Heart right ventricle (tissue), 16 donors: Measurements from ENCODE around the gene ZNF780A. TPM values are rescaled to one million over a fixed set of nuclear protein-coding genes. Genes with fewer than 3 reads are reported as not detected.
"Not testable (repeated sequence)": the region's sequence is repeated elsewhere in the genome, so short reads cannot be mapped to it uniquely, and the experiment has no call there.

Source experiments
- ATAC-seq, 8 donors: fragments of 200-7000 bp; cut with Tn5 transposase; one replicate each; pipeline ENCODE4 v1.9.1; 2020; ENCODE audit warnings: mild to moderate bottlenecking in 8 of 8, moderate library complexity in 8 of 8, moderate number of reproducible peaks in 1 of 8
- DNase-seq, 2 donors: peaks; one replicate each; pipeline ENCODE4 v3.0.0-alpha.2; 2020
- H3K27ac ChIP-seq, 10 donors: fragments of 200-600 bp; sonication (generic) in 2 of 10; one replicate each; pipeline versions ENCODE4 v1.5.0 to v1.8.0; 2020 to 2022; ENCODE audit warnings: mild to moderate bottlenecking in 3 of 10
- H3K27me3 ChIP-seq, 7 donors: fragments of 200-600 bp; one replicate each; pipeline ENCODE4 v1.8.0; 2021 to 2022; ENCODE audit warnings: mild to moderate bottlenecking in 2 of 7
- H3K36me3 ChIP-seq, 9 donors: fragments of 200-600 bp; sonication (generic) in 1 of 9; one replicate each; pipeline versions ENCODE4 v1.5.0 to v1.8.0; 2020 to 2022; ENCODE audit warnings: mild to moderate bottlenecking in 2 of 9
- H3K4me1 ChIP-seq, 9 donors: fragments of 200-600 bp; sonication (generic) in 1 of 9; one replicate each; pipeline versions ENCODE4 v1.5.0 to v1.8.0; 2020 to 2022; ENCODE audit warnings: mild to moderate bottlenecking in 4 of 9
- H3K4me3 ChIP-seq, 10 donors: fragments of 200-600 bp; sonication (generic) in 2 of 10; one replicate each; pipeline versions ENCODE4 v1.5.0 to v1.8.0; 2020 to 2022; ENCODE audit warnings: mild to moderate bottlenecking in 7 of 10, moderate library complexity in 2 of 10
- H3K9me3 ChIP-seq, 11 donors: fragments of 200-600 bp in 10 of 11; sonication (generic) in 2 of 11; one replicate each; pipeline versions ENCODE4 v1.5.0 to v1.8.0; 2013 to 2022; ENCODE audit warnings: mild to moderate bottlenecking in 2 of 11, control low read depth in 1 of 11, moderate library complexity in 1 of 11
- WGBS, 2 donors: extraction: QIAGEN DNeasy Blood & Tissue Kit; methylation state at CpG; one replicate each; pipeline ENCODE4 v1.1.7; 2013; ENCODE audit warnings: inconsistent platforms in 1 of 2; 5-methylcytosine and 5-hydroxymethylcytosine counted together
- intact Hi-C, 10 donors: fragments of 100-400 bp; cut with DNase I; formaldehyde crosslinking; loops; one replicate each; pipeline versions ENCODE4 v1.11.1 to v1.14.2; 2022
- polyA plus RNA-seq, 2 donors: library from polyadenylated mRNA; stranded (reverse); fragments of 200-250 nt; gene quantifications; one replicate each; pipeline ENCODE4 v1.2.3, GENCODE V29; 2013
- total RNA-seq, 10 donors: library from RNA; stranded (reverse); fragmentation: NEBNext Ultra II Directional in 3 of 10; extraction: Animal tissue kit (Norgen Biotek cat#: 25700) in 3 of 10; gene quantifications; one replicate each; pipeline versions ENCODE4 v1.2.1 to v1.2.4, GENCODE V29; 2021 to 2023
- TF ChIP-seq, protein P1 (sequence below), 9 donors: fragments of 200-600 bp; sonication (generic) in 2 of 9; IDR thresholded peaks; one replicate each; pipeline versions ENCODE4 v1.5.0 to v1.8.0; 2021 to 2022; ENCODE audit warnings: antibody characterized with exemption in 9 of 9, mild to moderate bottlenecking in 5 of 9, moderate library complexity in 1 of 9
- donor health status: Arrhythmogenic right ventricular cardiomyopathy.
- donor health status: ischemic (EF 13 %, LVEDD 7.1; RV severe dilation, severe dysfunction).
- donor health status: healthy with polysubstance abuse.
- donor health status: DM: no; HTN: yes; CAD: no.
- donor health status: DM: no; HTN: no; CAD: no.
- donor health status: ischemic (EF 25% LVEDD 6.9; RV normal size, moderate dysfunction).
- donor health status: ischemic (EF 25% LVEDD 5.7; RV mildly dilated, moderate dysfunction).
- donor health status: healthy.
- donor health status: DM: yes; HTN: yes; CAD: no.
- donor health status: Ischemic cardiomyopathy.
- donor health status: ischemic (EF 35%, LVEDD 5.7; RV mildly dilated, moderate dysfunction).
- donor health status: nonischemic (EF 11% LVEDD 7.7; RV severe dilation, severe dysfunction).
- donor health status: DM: yes; HTN: yes; CAD: no.
- donor health status: PGD.
- donor health status: ischemic (EF 29% LVEDD 5.4; RV normal size, mild dysfunction).
- donor health status: nonischemic (EF 23%, LVEDD 6.1; RV moderate dilation, normal function).

Gene ZNF780A
- total and polyA plus RNA-seq, 12 donors: 5.5 to 19.4 (median 11.8) TPM

GRCh38 chr19:40055832-40056504 is 34.8 kb downstream of the ZNF780A start, which contains the start of gene ZNF780B:
Gene ZNF780B, minus strand, starts transcription at chr19:40056231. Its CDS starts 5,899 bp downstream, at chr19:40050332.
- 0 to 1% methylated on average over 41 of the region's 41 CpGs for WGBS, 2 donors
- ATAC-seq (peak; percentile 89 to 99 (median 96)), DNase-seq (peak; percentile 45 to 54)
- peak within 1 kb of the TSS; percentile 59 to 84 (median 81) for H3K27ac ChIP-seq
- intact Hi-C loops: loop anchor here in 3 of 10 donors (10.0 kb wide), 1 partner anchor 51 kb away; no protein-coding TSS in a partner anchor
- peaks cover 0 to 31% (median 16%) of the 10 kb centered on the region in 9 donors for H3K4me1 ChIP-seq
- TF ChIP-seq, protein P1, sequence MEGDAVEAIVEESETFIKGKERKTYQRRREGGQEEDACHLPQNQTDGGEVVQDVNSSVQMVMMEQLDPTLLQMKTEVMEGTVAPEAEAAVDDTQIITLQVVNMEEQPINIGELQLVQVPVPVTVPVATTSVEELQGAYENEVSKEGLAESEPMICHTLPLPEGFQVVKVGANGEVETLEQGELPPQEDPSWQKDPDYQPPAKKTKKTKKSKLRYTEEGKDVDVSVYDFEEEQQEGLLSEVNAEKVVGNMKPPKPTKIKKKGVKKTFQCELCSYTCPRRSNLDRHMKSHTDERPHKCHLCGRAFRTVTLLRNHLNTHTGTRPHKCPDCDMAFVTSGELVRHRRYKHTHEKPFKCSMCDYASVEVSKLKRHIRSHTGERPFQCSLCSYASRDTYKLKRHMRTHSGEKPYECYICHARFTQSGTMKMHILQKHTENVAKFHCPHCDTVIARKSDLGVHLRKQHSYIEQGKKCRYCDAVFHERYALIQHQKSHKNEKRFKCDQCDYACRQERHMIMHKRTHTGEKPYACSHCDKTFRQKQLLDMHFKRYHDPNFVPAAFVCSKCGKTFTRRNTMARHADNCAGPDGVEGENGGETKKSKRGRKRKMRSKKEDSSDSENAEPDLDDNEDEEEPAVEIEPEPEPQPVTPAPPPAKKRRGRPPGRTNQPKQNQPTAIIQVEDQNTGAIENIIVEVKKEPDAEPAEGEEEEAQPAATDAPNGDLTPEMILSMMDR (IDR thresholded peaks at IDR 0.05): no peak
- H3K27me3 ChIP-seq: no peaks in the 10 kb centered on the region
- H3K36me3 ChIP-seq: no peaks in the 10 kb centered on the region
- peaks cover 0 to 50% (median 20%) of the 10 kb centered on the region in 11 donors for H3K9me3 ChIP-seq
- H3K4me3 ChIP-seq: peak within 1 kb of the TSS; percentile 68 to 89 (median 78)

GRCh38 chr19:40055049-40055448 is 35.7 kb downstream of the ZNF780A start:
- no peaks in the 10 kb centered on the region for H3K27me3 ChIP-seq
- peaks cover 0 to 31% (median 16%) of the 10 kb centered on the region in 9 donors for H3K4me1 ChIP-seq
- H3K36me3 ChIP-seq: peaks cover 0 to 8% (median 0%) of the 10 kb centered on the region in 9 donors
- WGBS, 2 donors: 31 to 47% methylated on average over 10 of the region's 10 CpGs
- ATAC-seq (peak in 4 of 8 donors; percentile 43 to 60 (median 56)), DNase-seq (no peak)
- H3K4me3 ChIP-seq: peak overlapping the region; percentile 68 to 89 (median 78)
- H3K27ac ChIP-seq: peak overlapping the region in 8 of 10 donors; percentile 76 to 84 (median 81)
- H3K9me3 ChIP-seq: peaks cover 0 to 50% (median 13%) of the 10 kb centered on the region in 11 donors
- TF ChIP-seq, protein P1 (IDR thresholded peaks at IDR 0.05): no peak
- intact Hi-C loops: loop anchor here in 3 of 10 donors (10.0 kb wide), 1 partner anchor 50 kb away; no protein-coding TSS in a partner anchor

DNA sequence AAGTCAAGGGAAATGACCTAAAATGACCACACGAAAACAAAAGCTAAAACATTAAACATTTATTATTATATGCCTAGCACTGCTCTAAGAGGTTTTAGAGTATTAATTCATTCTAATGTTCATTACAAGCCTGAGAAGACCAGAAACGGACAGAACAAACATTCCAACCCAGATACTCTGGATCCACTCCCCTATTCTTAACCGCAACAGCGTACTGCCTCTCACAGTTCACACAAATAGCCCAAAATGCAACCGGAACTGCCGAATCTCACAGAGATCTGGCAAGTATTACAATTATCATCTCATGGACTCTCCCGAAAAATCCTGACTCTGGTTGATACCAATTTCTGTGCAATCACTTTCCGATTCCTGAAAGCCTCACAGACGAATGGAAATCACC is 36.1 kb downstream of the ZNF780A start:
- intact Hi-C loops: loop anchor here in 3 of 10 donors (10.0 kb wide), 1 partner anchor 50 kb away; no protein-coding TSS in a partner anchor
- Histone ChIP-seq H3K36me3 (peaks cover 0 to 12% (median 3%) of the 10 kb centered on the region in 9 donors), H3K4me3 (peak overlapping the region in 8 of 10 donors; percentile 68 to 83 (median 76)), H3K27ac (peak overlapping the region in 4 of 10 donors; percentile 76 to 84 (median 81)), H3K27me3 (no peaks in the 10 kb centered on the region), H3K4me1 (peaks cover 0 to 31% (median 16%) of the 10 kb centered on the region in 9 donors), H3K9me3 (peaks cover 0 to 50% (median 9%) of the 10 kb centered on the region in 11 donors)
- DNase-seq: no peak
- ATAC-seq: no peak
- TF ChIP-seq, protein P1 (IDR thresholded peaks at IDR 0.05): no peak
- WGBS, 2 donors: 85 to 86% methylated on average over 9 of the region's 9 CpGs

GRCh38 chr19:40053491-40053890 is 37.3 kb downstream of the ZNF780A start:
- peaks cover 0 to 31% (median 16%) of the 10 kb centered on the region in 9 donors for H3K4me1 ChIP-seq
- peaks cover 0 to 22% (median 13%) of the 10 kb centered on the region in 9 donors for H3K36me3 ChIP-seq
- peak overlapping the region in 1 of 10 donors; percentile 76 for H3K4me3 ChIP-seq
- no peak for ATAC-seq
- 97 to 100% methylated on average over 2 of the region's 2 CpGs for WGBS, 2 donors
- intact Hi-C loops: loop anchor here in 3 of 10 donors (10.0 kb wide), 1 partner anchor 49 kb away; no protein-coding TSS in a partner anchor
- no peaks in the 10 kb centered on the region for H3K27me3 ChIP-seq
- TF ChIP-seq, protein P1 (IDR thresholded peaks at IDR 0.05): no peak
- no peak for DNase-seq
- peaks cover 0 to 49% (median 8%) of the 10 kb centered on the region in 11 donors for H3K9me3 ChIP-seq
- H3K27ac ChIP-seq: no peak overlapping the region

DNA sequence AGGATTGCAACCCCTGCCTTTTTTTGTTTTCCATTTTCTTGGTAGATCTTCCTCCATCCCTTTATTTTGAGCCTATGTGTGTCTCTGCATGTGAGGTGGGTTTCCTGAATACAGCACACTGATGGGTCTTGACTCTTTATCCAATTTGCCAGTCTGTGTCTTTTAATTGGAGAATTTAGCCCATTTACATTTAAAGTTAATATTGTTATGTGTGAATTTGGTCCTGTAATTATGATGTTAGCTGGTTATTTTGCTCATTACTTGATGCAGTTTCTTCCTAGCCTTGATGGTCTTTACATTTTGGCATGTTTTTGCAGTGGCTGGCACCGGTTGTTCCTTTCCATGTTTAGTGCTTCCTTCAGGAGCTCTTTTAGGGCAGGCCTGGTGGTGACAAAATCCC is 49.0 kb downstream of the ZNF780A start:
- H3K27me3 ChIP-seq, DNase-seq, H3K4me3 ChIP-seq, intact Hi-C loops, H3K27ac ChIP-seq, H3K4me1 ChIP-seq, ATAC-seq: not testable (repeated sequence)
- peaks cover 4 to 58% (median 36%) of the 10 kb centered on the region in 9 donors for H3K36me3 ChIP-seq
- WGBS, 2 donors: 97 to 100% methylated on average over 1 of the region's 1 CpG
- peaks cover 0 to 85% (median 39%) of the 10 kb centered on the region in 11 donors for H3K9me3 ChIP-seq

DNA sequence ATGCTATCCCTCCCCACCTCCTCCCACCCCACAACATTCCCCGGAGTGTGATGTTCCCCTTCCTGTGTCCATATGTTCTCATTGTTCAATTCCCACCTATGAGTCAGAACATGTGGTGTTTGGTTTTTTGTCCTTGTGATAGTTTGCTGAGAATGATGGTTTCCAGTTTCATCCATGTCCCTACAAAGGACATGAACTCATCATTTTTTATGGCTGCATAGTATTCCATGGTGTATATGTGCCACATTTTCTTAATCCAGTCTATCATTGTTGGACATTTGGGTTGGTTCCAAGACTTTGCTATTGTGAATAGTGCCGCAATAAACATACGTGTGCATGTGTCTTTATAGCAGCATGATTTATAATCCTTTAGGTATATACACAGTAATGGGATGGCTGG is 52.7 kb downstream of the ZNF780A start:
- H3K36me3 ChIP-seq: peaks cover 0 to 58% (median 16%) of the 10 kb centered on the region in 9 donors
- DNase-seq, H3K27ac ChIP-seq, H3K4me1 ChIP-seq, H3K27me3 ChIP-seq, ATAC-seq, intact Hi-C loops, H3K4me3 ChIP-seq: not testable (repeated sequence)
- 99% methylated on average over 3 of the region's 3 CpGs for WGBS, 2 donors
- H3K9me3 ChIP-seq: peaks cover 0 to 87% (median 53%) of the 10 kb centered on the region in 11 donors
